PC-3 (cell line): ENCODE data around the gene CNTN4. TPM values are rescaled to one million over a fixed set of nuclear protein-coding genes. Genes with fewer than 3 reads are reported as not detected.

ENCODE experiments used
- ATAC-seq: fragments of 200-7000 bp; cut with Tn5 transposase; 2 replicates; pipeline ENCODE4 v1.9.1; 2020; ENCODE audit warnings: mild to moderate bottlenecking, moderate library complexity
- BruUV-seq: library from RNA; stranded (reverse); fragments of 400-500 nt; replicated peaks from 2 replicates; lab custom pipeline; 2021; lab: Mats Ljungman, UMichigan
- CTCF ChIA-PET: fragments of 300-600 bp; sonication (Branson Sonifier 250); formaldehyde crosslinking; loops from one replicate; lab custom pipeline; 2022; ENCODE audit warnings: antibody characterized with exemption; lab: Charles Lee
- POLR2A ChIA-PET: fragments of 300-600 bp; sonication (Branson Sonifier 250); formaldehyde crosslinking; loops from one replicate; lab custom pipeline; 2022; ENCODE audit warnings: antibody characterized with exemption; ENCODE audit not compliant: unreplicated experiment; lab: Charles Lee
- DNase-seq: peaks from one replicate; pipeline ENCODE4 v3.0.0-alpha.2; 2015
- H2AFZ ChIP-seq: fragments of 300-600 bp; sonication (generic); 2 replicates; pipeline ENCODE4 v1.6.0; 2016; ENCODE audit warnings: antibody characterized with exemption, low read length
- H3F3A ChIP-seq: fragments of 300-600 bp; sonication (generic); one replicate; pipeline ENCODE4 v1.6.0; 2017; ENCODE audit warnings: antibody characterized with exemption, low read length, control low read depth, mild to moderate bottlenecking; ENCODE audit not compliant: unreplicated experiment
- H3K27ac ChIP-seq: fragments of 300-600 bp; sonication (generic); 2 replicates; pipeline ENCODE4 v1.5.1; 2016; ENCODE audit warnings: mild to moderate bottlenecking, low read length
- H3K27me3 ChIP-seq: fragments of 300-600 bp; sonication (generic); 2 replicates; pipeline ENCODE4 v1.6.1; 2016; ENCODE audit warnings: low read length, mixed read lengths
- H3K36me3 ChIP-seq: fragments of 300-600 bp; sonication (generic); 2 replicates; pipeline ENCODE4 v1.6.1; 2016; ENCODE audit warnings: low read depth, mixed run types, low read length, mixed read lengths
- H3K4me1 ChIP-seq: fragments of 300-600 bp; sonication (generic); 2 replicates; pipeline ENCODE4 v1.5.1; 2016; ENCODE audit warnings: low read length; ENCODE audit not compliant: insufficient read depth
- H3K4me2 ChIP-seq: fragments of 300-600 bp; sonication (generic); 2 replicates; pipeline ENCODE4 v1.6.0; 2016; ENCODE audit warnings: low read length
- H3K4me3 ChIP-seq: fragments of 300-600 bp; sonication (generic); 2 replicates; pipeline ENCODE4 v1.5.1; 2016; ENCODE audit warnings: mild to moderate bottlenecking, low read length, mixed read lengths
- H3K79me2 ChIP-seq: fragments of 300-600 bp; sonication (generic); 2 replicates; pipeline ENCODE4 v1.6.1; 2017; ENCODE audit warnings: low read length, mixed read lengths
- H3K9ac ChIP-seq: fragments of 300-600 bp; sonication (generic); 2 replicates; pipeline ENCODE4 v1.6.0; 2016; ENCODE audit warnings: mild to moderate bottlenecking, low read length
- H3K9me2 ChIP-seq: fragments of 300-600 bp; sonication (generic); replicated peaks from 2 replicates; pipeline ENCODE4 v1.6.1; 2016; ENCODE audit warnings: mixed run types, low read length, mixed read lengths
- H3K9me3 ChIP-seq: fragments of 300-600 bp; sonication (generic); 2 replicates; pipeline ENCODE4 v1.6.1; 2016; ENCODE audit warnings: low read length, mixed read lengths
- H4K20me1 ChIP-seq: fragments of 300-600 bp; sonication (generic); 2 replicates; pipeline ENCODE4 v1.6.1; 2016; ENCODE audit warnings: low read length, mixed read lengths
- CTCF ChIP-seq: fragments of 300-600 bp; sonication (generic); conservative IDR thresholded peaks from 2 replicates; pipeline ENCODE4 v1.5.1; 2017; ENCODE audit warnings: antibody characterized with exemption, low read depth, mild to moderate bottlenecking, low read length
- EZH2 ChIP-seq: fragments of 300-600 bp; sonication (generic); IDR thresholded peaks from one replicate; pipeline ENCODE4 v1.6.1; 2017; ENCODE audit warnings: antibody characterized with exemption, mild to moderate bottlenecking, low read length; ENCODE audit not compliant: unreplicated experiment
- EZH2phosphoT487 ChIP-seq: fragments of 300-600 bp; sonication (generic); IDR thresholded peaks from 2 replicates; pipeline ENCODE4 v1.6.1; 2018; ENCODE audit warnings: mild to moderate bottlenecking, antibody characterized with exemption, low read length, borderline replicate concordance
- intact Hi-C: fragments of 100-400 bp; cut with micrococcal nuclease; formaldehyde crosslinking; loops from 2 replicates; pipeline ENCODE4 v1.9.0; 2023
- total RNA-seq: library from RNA; depleted of rRNA; stranded (reverse); fragments of >200 nt; gene quantifications from 2 replicates; pipeline ENCODE4 v1.2.3, GENCODE V29; 2014

CNTN4 gene
- total RNA-seq, 1 experiment from 2014 or later = not detected

- no TSS peak for BruUV-seq
- Histone ChIP-seq H3K27me3 (no peaks in the 10 kb centered on the region), H3K27ac (no peak overlapping the region), H3K4me1 (no peaks in the 10 kb centered on the region), H3K9me2 (no peaks in the 10 kb centered on the region), H3K4me3 (no peak overlapping the region), H3K9ac (no peak overlapping the region), H3K9me3 (peaks cover 21% of the 10 kb centered on the region), H3K36me3 (no peaks in the 10 kb centered on the region), H2AFZ (no peak overlapping the region), H3K4me2 (no peak overlapping the region), H3F3A (no peaks in the 10 kb centered on the region), H4K20me1 (no peaks in the 10 kb centered on the region), H3K79me2 (no peaks in the 10 kb centered on the region)
- no peak for TF ChIP-seq CTCF
- no peak for TF ChIP-seq EZH2phosphoT487
- no peak for TF ChIP-seq EZH2
- ChIA-PET POLR2A (no interaction called here), CTCF (no interaction called here)
- intact Hi-C loops = no loop called here
- no peak for ATAC-seq
- DNase-seq = no peak
Observed at GRCh38 chr3:2390926-2391532, 292.4 kb downstream of the CNTN4 start.

GRCh38 chr3:2391896-2392295 is 293.2 kb downstream of the CNTN4 start:
- intact Hi-C loops = no loop called here
- H3K27ac ChIP-seq = no peak overlapping the region
- H4K20me1 ChIP-seq = no peaks in the 10 kb centered on the region
- no peak overlapping the region for H2AFZ ChIP-seq
- BruUV-seq = no TSS peak
- no peaks in the 10 kb centered on the region for H3F3A ChIP-seq
- CTCF ChIA-PET = no interaction called here
- peaks cover 13% of the 10 kb centered on the region; the same call in 1 of the 2 replicates for H3K9me3 ChIP-seq
- DNase-seq (no peak), ATAC-seq (no peak)
- H3K27me3 ChIP-seq = no peaks in the 10 kb centered on the region
- H3K79me2 ChIP-seq = no peaks in the 10 kb centered on the region
- no peaks in the 10 kb centered on the region for H3K36me3 ChIP-seq
- H3K4me3 ChIP-seq = no peak overlapping the region
- no peaks in the 10 kb centered on the region for H3K9me2 ChIP-seq
- POLR2A ChIA-PET = no interaction called here
- H3K4me2 ChIP-seq = no peak overlapping the region
- no peaks in the 10 kb centered on the region for H3K4me1 ChIP-seq
- no peak overlapping the region for H3K9ac ChIP-seq
- TF ChIP-seq CTCF (no peak), EZH2 (no peak), EZH2phosphoT487 (no peak)

DNA sequence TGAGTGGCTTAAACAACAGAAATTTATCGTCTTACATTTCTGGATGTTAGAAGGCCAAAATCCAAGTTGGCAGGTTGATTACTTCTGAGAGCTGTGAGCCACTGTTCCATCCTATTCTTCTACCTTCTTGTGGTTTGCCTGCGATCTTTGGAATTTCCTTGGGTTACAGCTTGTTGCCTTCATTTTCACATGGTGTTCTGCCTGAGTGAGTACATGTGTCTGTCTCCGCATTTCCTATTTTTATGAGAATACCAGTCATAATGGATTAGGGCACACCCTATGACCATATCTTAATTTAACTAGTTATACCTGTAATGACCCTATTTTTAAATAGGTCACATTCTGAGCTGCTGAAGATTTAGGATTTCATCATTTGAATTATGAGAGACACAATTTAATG is 294.3 kb downstream of the CNTN4 start:
- peaks cover 16% of the 10 kb centered on the region for H3K9me3 ChIP-seq
- no peak overlapping the region for H3K4me2 ChIP-seq
- no peak overlapping the region for H3K27ac ChIP-seq
- no peak overlapping the region for H3K9ac ChIP-seq
- H4K20me1 ChIP-seq = no peaks in the 10 kb centered on the region
- no peaks in the 10 kb centered on the region for H3F3A ChIP-seq
- BruUV-seq = no TSS peak
- no peak overlapping the region for H3K4me3 ChIP-seq
- no peaks in the 10 kb centered on the region for H3K4me1 ChIP-seq
- ChIA-PET CTCF (no interaction called here), POLR2A (no interaction called here)
- ATAC-seq (no peak), DNase-seq (no peak)
- no peak overlapping the region for H2AFZ ChIP-seq
- no peaks in the 10 kb centered on the region for H3K36me3 ChIP-seq
- TF ChIP-seq CTCF = no peak
- TF ChIP-seq EZH2 = no peak
- TF ChIP-seq EZH2phosphoT487 = no peak
- intact Hi-C loops = no loop called here
- H3K27me3 ChIP-seq = no peaks in the 10 kb centered on the region
- no peaks in the 10 kb centered on the region for H3K9me2 ChIP-seq
- no peaks in the 10 kb centered on the region for H3K79me2 ChIP-seq
